Fibroblast of lung (primary cell): ENCODE results near the gene RAP1B. TPM values are rescaled to one million over a fixed set of nuclear protein-coding genes. Genes with fewer than 3 reads are reported as not detected.

Experiments used
- DNase-seq, 2 donors: peaks; one replicate each; pipeline versions ENCODE4 v3.0.0 to v3.0.0-alpha.2; 2010; ENCODE audit warnings: low read depth in 2 of 2
- H2AFZ ChIP-seq: 2 replicates; pipeline ENCODE4 v1.5.1; 2012; ENCODE audit warnings: low read length, control low read depth, inconsistent platforms
- H3K27ac ChIP-seq: 2 replicates; pipeline ENCODE4 v1.5.1; 2011; ENCODE audit warnings: low read length, control low read depth; ENCODE audit not compliant: insufficient read depth
- H3K27me3 ChIP-seq: 2 replicates; pipeline ENCODE4 v1.5.1; 2011; ENCODE audit warnings: mild to moderate bottlenecking, low read length; ENCODE audit not compliant: control insufficient read depth, insufficient read depth
- H3K36me3 ChIP-seq: 2 replicates; pipeline ENCODE4 v1.5.1; 2011; ENCODE audit warnings: low read length; ENCODE audit not compliant: control insufficient read depth, insufficient read depth
- H3K4me1 ChIP-seq: 2 replicates; pipeline ENCODE4 v1.5.1; 2011; ENCODE audit warnings: low read length; ENCODE audit not compliant: control insufficient read depth, insufficient read depth; ENCODE audit errors: extremely low read depth
- H3K4me2 ChIP-seq: 2 replicates; pipeline ENCODE4 v1.5.1; 2011; ENCODE audit warnings: low read length, control low read depth; ENCODE audit not compliant: insufficient read depth; ENCODE audit errors: extremely low read depth
- H3K4me3 ChIP-seq, 4 experiments: fragments of 200-600 bp in 1 of 4; sonication (generic) in 1 of 4; replicated peaks in 1 of 4; 2 replicates each; pipeline ENCODE4 v1.5.1; 2011 to 2016; ENCODE audit warnings: low read length in 4 of 4, low read depth in 3 of 4, mild to moderate bottlenecking in 3 of 4, control low read depth in 2 of 4, inconsistent platforms in 1 of 4, mixed read lengths in 1 of 4; ENCODE audit not compliant: insufficient read depth in 1 of 4; ENCODE audit errors: control extremely low read depth in 1 of 4
- H3K79me2 ChIP-seq: 2 replicates; pipeline ENCODE4 v1.5.1; 2012; ENCODE audit warnings: mild to moderate bottlenecking, low read length, inconsistent platforms; ENCODE audit not compliant: control insufficient read depth, insufficient read depth
- H3K9ac ChIP-seq: 2 replicates; pipeline ENCODE4 v1.5.1; 2011; ENCODE audit warnings: mild to moderate bottlenecking, low read length, control low read depth; ENCODE audit not compliant: insufficient read depth
- H3K9me3 ChIP-seq: 2 replicates; pipeline ENCODE4 v1.5.1; 2012; ENCODE audit warnings: low read depth, low read length; ENCODE audit not compliant: control insufficient read depth, insufficient read depth
- H4K20me1 ChIP-seq: 2 replicates; pipeline ENCODE4 v1.5.1; 2011; ENCODE audit warnings: low read length; ENCODE audit not compliant: control insufficient read depth, insufficient read depth; ENCODE audit errors: extremely low read depth
- CTCF ChIP-seq, 2 donors: IDR thresholded peaks in 1 of 2; conservative IDR thresholded peaks in 1 of 2; 1 replicate in 1 of 2; 2 replicates in 1 of 2; pipeline ENCODE4 v1.5.1; 2011 to 2012; ENCODE audit warnings: low read length in 2 of 2, control low read depth in 1 of 2, inconsistent platforms in 1 of 2, low read depth in 1 of 2, mild to moderate bottlenecking in 1 of 2
- EZH2 ChIP-seq: IDR thresholded peaks from 2 replicates; pipeline ENCODE4 v1.5.1; 2012; ENCODE audit warnings: low read length, control low read depth, mild to moderate bottlenecking; ENCODE audit errors: missing control alignments
- polyA plus RNA-seq, 2 donors: library from polyadenylated mRNA; depleted of rRNA in 1 of 2; stranded (reverse) in 1 of 2; unstranded in 1 of 2; fragments of >200 nt; gene quantifications; 2 replicates each; pipeline ENCODE4 v1.2.1, GENCODE V29; 2011 to 2012; ENCODE audit warnings: missing spikeins in 1 of 2
- total RNA-seq: library from RNA; depleted of rRNA; stranded (reverse); fragments of >200 nt; gene quantifications from 2 replicates; pipeline ENCODE4 v1.2.1, GENCODE V29; 2014

RAP1B gene
- total and polyA plus RNA-seq, 2 donors (not counting 1 experiment from before 2014, with no cell fraction given): 194 to 383 TPM

GRCh38 chr12:68579254-68579653 lies 31.4 kb upstream of the RAP1B start:
- Histone ChIP-seq H4K20me1 (no peaks in the 10 kb centered on the region), H3K4me3 (no peak overlapping the region), H3K36me3 (no peaks in the 10 kb centered on the region), H2AFZ (no peak overlapping the region), H3K4me2 (no peak overlapping the region), H3K27ac (no peak overlapping the region), H3K4me1 (no peaks in the 10 kb centered on the region), H3K9me3 (no peaks in the 10 kb centered on the region), H3K9ac (no peak overlapping the region), H3K79me2 (no peaks in the 10 kb centered on the region), H3K27me3 (no peaks in the 10 kb centered on the region)
- TF ChIP-seq CTCF (conservative IDR thresholded peaks at IDR 0.05 in 1 of 2, IDR thresholded peaks at IDR 0.05 in 1 of 2; ENCODE audit: low read depth in 1 of 2, low read length in 2 of 2) (no peak), EZH2 (no peak)
- no peak for DNase-seq

- Histone ChIP-seq H3K9ac (no peak overlapping the region), H3K79me2 (no peaks in the 10 kb centered on the region), H3K27ac (no peak overlapping the region), H3K4me2 (no peak overlapping the region), H2AFZ (no peak overlapping the region), H4K20me1 (no peaks in the 10 kb centered on the region), H3K4me3 (no peak overlapping the region), H3K4me1 (no peaks in the 10 kb centered on the region), H3K9me3 (no peaks in the 10 kb centered on the region), H3K27me3 (no peaks in the 10 kb centered on the region), H3K36me3 (no peaks in the 10 kb centered on the region)
- TF ChIP-seq EZH2: no peak
- no peak for TF ChIP-seq CTCF (conservative IDR thresholded peaks at IDR 0.05 in 1 of 2, IDR thresholded peaks at IDR 0.05 in 1 of 2; ENCODE audit: low read depth in 1 of 2, low read length in 2 of 2)
- peak in 1 of 2 donors; percentile 62 for DNase-seq
Observed at GRCh38 chr12:68580911-68581310, 29.8 kb upstream of the RAP1B start.

GRCh38 chr12:68581926-68582325 lies 28.8 kb upstream of the RAP1B start:
- H2AFZ ChIP-seq: no peak overlapping the region
- peak in 1 of 2 donors; percentile 60 for DNase-seq
- no peaks in the 10 kb centered on the region for H3K27me3 ChIP-seq
- H3K9ac ChIP-seq: no peak overlapping the region
- H3K9me3 ChIP-seq: no peaks in the 10 kb centered on the region
- H3K27ac ChIP-seq: no peak overlapping the region
- TF ChIP-seq CTCF (conservative IDR thresholded peaks at IDR 0.05 in 1 of 2, IDR thresholded peaks at IDR 0.05 in 1 of 2; ENCODE audit: low read depth in 1 of 2, low read length in 2 of 2): no peak
- no peak for TF ChIP-seq EZH2
- H3K4me1 ChIP-seq: no peaks in the 10 kb centered on the region
- H3K4me3 ChIP-seq: no peak overlapping the region
- no peaks in the 10 kb centered on the region for H3K36me3 ChIP-seq
- H3K4me2 ChIP-seq: no peak overlapping the region
- H4K20me1 ChIP-seq: no peaks in the 10 kb centered on the region
- no peaks in the 10 kb centered on the region for H3K79me2 ChIP-seq
